ENCODE data around the gene CXCL16.

CXCL16 gene

GRCh38 chr17:4738136-4739121, 1.3 kb downstream of the CXCL16 start:
- DNase-seq, result peak; percentile 49
- H3K9me3 ChIP-seq (replicated peaks; ENCODE audit: insufficient read depth, low read length), result no peaks in the 10 kb centered on the region
- H3K27ac ChIP-seq (ENCODE audit: low read length), result no peak overlapping the region
- no peaks in the 10 kb centered on the region for H3K36me3 ChIP-seq (replicated peaks; ENCODE audit: insufficient read depth, low read length)
- peaks cover 12% of the 10 kb centered on the region for H3K4me1 ChIP-seq (ENCODE audit: low read length)
- peak overlapping the region; percentile 88 for H3K4me3 ChIP-seq (ENCODE audit: low read length)
- no peaks in the 10 kb centered on the region for H3K9me2 ChIP-seq (replicated peaks; ENCODE audit: insufficient read depth, low read length)
- no peak for TF ChIP-seq EZH2phosphoT487 (IDR thresholded peaks at IDR 0.05; ENCODE audit: low read length)
- no peak for TF ChIP-seq CTCF (IDR thresholded peaks at IDR 0.05; ENCODE audit: low read length)
- TF ChIP-seq EZH2 (optimal IDR thresholded peaks at IDR 0.05; ENCODE audit: low read depth, low read length), result no peak
- no peaks in the 10 kb centered on the region for H4K20me1 ChIP-seq (ENCODE audit: insufficient read depth, low read length)
- H2AFZ ChIP-seq (ENCODE audit: low read length), result peak overlapping the region; percentile 99
- H3K4me2 ChIP-seq (ENCODE audit: low read depth, low read length), result peak overlapping the region; percentile 100
- H3K79me2 ChIP-seq (ENCODE audit: low read length), result no peaks in the 10 kb centered on the region
- H3F3A ChIP-seq (ENCODE audit: insufficient read depth, low read length), result peaks cover 10% of the 10 kb centered on the region
- peaks cover 16% of the 10 kb centered on the region; the same call in 1 of the 2 replicates for H3K27me3 ChIP-seq (replicated peaks; ENCODE audit: insufficient read depth, low read length)
- H3K9ac ChIP-seq (ENCODE audit: low read length), result peak overlapping the region; percentile 67; the same call in 1 of the 2 replicates

- TF ChIP-seq EZH2phosphoT487 (IDR thresholded peaks at IDR 0.05; ENCODE audit: low read length) (no peak), CTCF (IDR thresholded peaks at IDR 0.05; ENCODE audit: low read length) (no peak), EZH2 (optimal IDR thresholded peaks at IDR 0.05; ENCODE audit: low read depth, low read length) (no peak)
- DNase-seq, result no peak
- no peak overlapping the region for H3K9ac ChIP-seq (ENCODE audit: low read length)
- no peaks in the 10 kb centered on the region for H3K79me2 ChIP-seq (ENCODE audit: low read length)
- peaks cover 19% of the 10 kb centered on the region for H3K4me1 ChIP-seq (ENCODE audit: low read length)
- H2AFZ ChIP-seq (ENCODE audit: low read length), result no peak overlapping the region
- H3K4me3 ChIP-seq (ENCODE audit: low read length), result no peak overlapping the region
- H3K27ac ChIP-seq (ENCODE audit: low read length), result no peak overlapping the region
- no peaks in the 10 kb centered on the region for H4K20me1 ChIP-seq (ENCODE audit: insufficient read depth, low read length)
- H3F3A ChIP-seq (ENCODE audit: insufficient read depth, low read length), result peaks cover 10% of the 10 kb centered on the region
- H3K27me3 ChIP-seq (replicated peaks; ENCODE audit: insufficient read depth, low read length), result peaks cover 15% of the 10 kb centered on the region; the same call in 1 of the 2 replicates
- H3K36me3 ChIP-seq (replicated peaks; ENCODE audit: insufficient read depth, low read length), result no peaks in the 10 kb centered on the region
- no peaks in the 10 kb centered on the region for H3K9me2 ChIP-seq (replicated peaks; ENCODE audit: insufficient read depth, low read length)
- H3K9me3 ChIP-seq (replicated peaks; ENCODE audit: insufficient read depth, low read length), result no peaks in the 10 kb centered on the region
- H3K4me2 ChIP-seq (ENCODE audit: low read depth, low read length), result no peak overlapping the region
Observed at GRCh38 chr17:4735876-4736651, 3.7 kb downstream of the CXCL16 start.

GRCh38 chr17:4734857-4735475, 4.8 kb downstream of the CXCL16 start:
- H3K79me2 ChIP-seq (ENCODE audit: low read length), result no peaks in the 10 kb centered on the region

More at GRCh38 chr17:4734857-4735475, 4.8 kb downstream of the CXCL16 start:
- TF ChIP-seq EZH2 (optimal IDR thresholded peaks at IDR 0.05; ENCODE audit: low read depth, low read length) (no peak), CTCF (IDR thresholded peaks at IDR 0.05; ENCODE audit: low read length) (no peak), EZH2phosphoT487 (IDR thresholded peaks at IDR 0.05; ENCODE audit: low read length) (no peak)
- no peak overlapping the region for H3K27ac ChIP-seq (ENCODE audit: low read length)
- no peaks in the 10 kb centered on the region for H3K9me3 ChIP-seq (replicated peaks; ENCODE audit: insufficient read depth, low read length)
- no peak overlapping the region for H2AFZ ChIP-seq (ENCODE audit: low read length)
- no peak overlapping the region for H3K4me2 ChIP-seq (ENCODE audit: low read depth, low read length)
- H3K27me3 ChIP-seq (replicated peaks; ENCODE audit: insufficient read depth, low read length), result peaks cover 6% of the 10 kb centered on the region; the same call in 1 of the 2 replicates
- no peak for DNase-seq
- H3K9me2 ChIP-seq (replicated peaks; ENCODE audit: insufficient read depth, low read length), result no peaks in the 10 kb centered on the region
- H3K36me3 ChIP-seq (replicated peaks; ENCODE audit: insufficient read depth, low read length), result no peaks in the 10 kb centered on the region
- no peak overlapping the region for H3K4me3 ChIP-seq (ENCODE audit: low read length)
- H3K9ac ChIP-seq (ENCODE audit: low read length), result no peak overlapping the region
- peaks cover 10% of the 10 kb centered on the region for H3F3A ChIP-seq (ENCODE audit: insufficient read depth, low read length)
- H3K4me1 ChIP-seq (ENCODE audit: low read length), result peaks cover 19% of the 10 kb centered on the region
- no peaks in the 10 kb centered on the region for H4K20me1 ChIP-seq (ENCODE audit: insufficient read depth, low read length)
